ENCODE data around the gene HDAC4.
"Not testable (repeated sequence)": the region's sequence is repeated elsewhere in the genome, so short reads cannot be mapped to it uniquely, and the experiment has no call there.

Gene HDAC4

DNA sequence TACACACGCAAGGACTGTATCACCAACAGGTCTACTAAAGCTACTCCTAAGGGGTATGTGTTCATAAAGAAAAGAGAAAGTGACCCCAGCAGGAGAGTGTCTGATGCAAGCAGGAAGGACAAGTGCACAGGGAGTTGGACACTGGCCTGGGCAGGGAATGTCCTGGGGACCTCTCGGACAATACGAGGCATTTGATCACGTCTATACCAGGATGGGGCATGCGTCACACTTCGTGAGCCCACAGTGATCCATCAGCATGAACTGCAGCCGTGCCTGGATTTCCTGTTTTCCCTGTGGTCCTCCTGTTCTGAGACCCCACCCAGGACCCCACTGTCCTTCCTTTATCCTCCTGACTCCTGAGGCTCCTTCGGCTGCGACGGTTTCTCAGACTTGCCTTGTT lies 113.9 kb downstream of the HDAC4 start:
- Histone ChIP-seq H3K27ac (ENCODE audit: low read depth in 2 of 2, low read length in 2 of 2) (no peak overlapping the region), H3K9ac (ENCODE audit: low read depth in 1 of 2, low read length in 2 of 2) (no peak overlapping the region), H3K4me1 (ENCODE audit: control insufficient read depth in 2 of 2, insufficient read depth in 2 of 2, low read length in 2 of 2) (peaks cover 14 to 26% of the 10 kb centered on the region in 2 donors), H3K27me3 (ENCODE audit: control insufficient read depth in 2 of 2, insufficient read depth in 2 of 2, low read length in 2 of 2) (no peaks in the 10 kb centered on the region), H3K36me3 (ENCODE audit: control insufficient read depth in 2 of 2, insufficient read depth in 2 of 2, low read length in 2 of 2) (no peaks in the 10 kb centered on the region), H3K9me3 (ENCODE audit: control insufficient read depth in 2 of 2, low read length in 2 of 2) (no peaks in the 10 kb centered on the region), H3K4me3 (ENCODE audit: low read length in 2 of 2) (no peak overlapping the region)

DNA sequence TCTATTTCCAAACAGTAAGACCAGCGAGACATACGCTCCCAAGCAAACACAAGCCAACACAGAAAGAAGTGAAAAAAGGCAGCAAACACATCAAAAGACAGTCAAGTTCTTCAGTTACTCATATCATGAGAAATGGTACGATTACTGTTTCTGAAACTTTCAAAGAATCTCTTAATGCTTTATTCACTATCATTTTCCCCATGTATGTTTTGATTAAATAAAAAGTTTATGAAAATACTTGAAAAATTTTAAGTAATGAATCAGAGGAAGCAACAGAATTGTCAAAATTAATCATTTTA lies 114.9 kb downstream of the HDAC4 start:
- Histone ChIP-seq H3K27me3 (ENCODE audit: control insufficient read depth in 2 of 2, insufficient read depth in 2 of 2, low read length in 2 of 2) (no peaks in the 10 kb centered on the region), H3K27ac (ENCODE audit: low read depth in 2 of 2, low read length in 2 of 2) (no peak overlapping the region), H3K9me3 (ENCODE audit: control insufficient read depth in 2 of 2, low read length in 2 of 2) (no peaks in the 10 kb centered on the region), H3K9ac (ENCODE audit: low read depth in 1 of 2, low read length in 2 of 2) (no peak overlapping the region), H3K4me1 (ENCODE audit: control insufficient read depth in 2 of 2, insufficient read depth in 2 of 2, low read length in 2 of 2) (peaks cover 14 to 24% of the 10 kb centered on the region in 2 donors), H3K4me3 (ENCODE audit: low read length in 2 of 2) (no peak overlapping the region), H3K36me3 (ENCODE audit: control insufficient read depth in 2 of 2, insufficient read depth in 2 of 2, low read length in 2 of 2) (no peaks in the 10 kb centered on the region)

DNA sequence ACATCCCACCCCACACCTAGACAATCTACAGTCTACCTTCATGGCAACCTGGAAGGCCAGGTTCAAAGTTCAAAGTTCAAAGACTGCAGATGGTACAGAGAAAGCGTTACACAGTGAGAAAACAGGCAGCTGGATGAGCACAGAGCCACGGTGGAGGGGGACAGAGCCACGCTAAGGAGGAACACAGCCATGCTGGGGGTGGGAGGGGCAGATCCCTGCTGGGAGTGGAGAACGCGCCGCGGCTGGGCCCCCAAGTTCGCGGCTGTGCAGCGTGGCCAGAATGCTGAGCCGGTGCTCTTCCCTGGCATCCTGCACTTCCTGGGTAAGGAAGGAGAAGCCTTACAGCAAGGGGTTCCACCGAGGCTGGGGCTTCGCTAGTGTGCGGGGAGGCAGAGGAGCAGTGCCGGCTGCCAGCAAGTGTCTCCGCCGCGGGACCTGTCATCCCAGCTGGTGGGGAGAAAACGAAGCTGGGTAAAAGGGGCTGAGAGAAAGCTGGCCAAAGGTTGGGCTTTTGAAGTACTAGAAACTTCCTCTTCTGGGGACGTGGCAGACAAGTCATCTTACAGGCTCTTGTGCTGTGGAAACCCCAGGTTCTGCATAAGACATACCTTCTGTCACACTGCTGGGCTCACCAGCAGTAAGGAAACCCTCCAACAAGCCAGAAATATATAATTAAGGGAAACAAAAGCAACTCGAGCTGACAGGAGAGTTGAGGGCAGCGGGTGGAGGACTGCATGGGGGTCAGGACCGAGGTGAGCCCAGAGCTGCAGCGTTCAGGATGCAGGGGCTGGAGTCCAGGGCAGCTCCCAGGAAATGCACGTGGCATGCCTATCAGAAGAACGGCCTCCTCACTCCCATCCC lies 115.5 kb downstream of the HDAC4 start:
- Histone ChIP-seq H3K9me3 (ENCODE audit: control insufficient read depth in 2 of 2, low read length in 2 of 2) (no peaks in the 10 kb centered on the region), H3K9ac (ENCODE audit: low read depth in 1 of 2, low read length in 2 of 2) (peak overlapping the region; percentile 18 to 47), H3K36me3 (ENCODE audit: control insufficient read depth in 2 of 2, insufficient read depth in 2 of 2, low read length in 2 of 2) (no peaks in the 10 kb centered on the region), H3K27me3 (ENCODE audit: control insufficient read depth in 2 of 2, insufficient read depth in 2 of 2, low read length in 2 of 2) (no peaks in the 10 kb centered on the region), H3K4me3 (ENCODE audit: low read length in 2 of 2) (peak overlapping the region; percentile 57 to 58), H3K4me1 (ENCODE audit: control insufficient read depth in 2 of 2, insufficient read depth in 2 of 2, low read length in 2 of 2) (peaks cover 14 to 24% of the 10 kb centered on the region in 2 donors), H3K27ac (ENCODE audit: low read depth in 2 of 2, low read length in 2 of 2) (peak overlapping the region; percentile 46 to 49)

DNA sequence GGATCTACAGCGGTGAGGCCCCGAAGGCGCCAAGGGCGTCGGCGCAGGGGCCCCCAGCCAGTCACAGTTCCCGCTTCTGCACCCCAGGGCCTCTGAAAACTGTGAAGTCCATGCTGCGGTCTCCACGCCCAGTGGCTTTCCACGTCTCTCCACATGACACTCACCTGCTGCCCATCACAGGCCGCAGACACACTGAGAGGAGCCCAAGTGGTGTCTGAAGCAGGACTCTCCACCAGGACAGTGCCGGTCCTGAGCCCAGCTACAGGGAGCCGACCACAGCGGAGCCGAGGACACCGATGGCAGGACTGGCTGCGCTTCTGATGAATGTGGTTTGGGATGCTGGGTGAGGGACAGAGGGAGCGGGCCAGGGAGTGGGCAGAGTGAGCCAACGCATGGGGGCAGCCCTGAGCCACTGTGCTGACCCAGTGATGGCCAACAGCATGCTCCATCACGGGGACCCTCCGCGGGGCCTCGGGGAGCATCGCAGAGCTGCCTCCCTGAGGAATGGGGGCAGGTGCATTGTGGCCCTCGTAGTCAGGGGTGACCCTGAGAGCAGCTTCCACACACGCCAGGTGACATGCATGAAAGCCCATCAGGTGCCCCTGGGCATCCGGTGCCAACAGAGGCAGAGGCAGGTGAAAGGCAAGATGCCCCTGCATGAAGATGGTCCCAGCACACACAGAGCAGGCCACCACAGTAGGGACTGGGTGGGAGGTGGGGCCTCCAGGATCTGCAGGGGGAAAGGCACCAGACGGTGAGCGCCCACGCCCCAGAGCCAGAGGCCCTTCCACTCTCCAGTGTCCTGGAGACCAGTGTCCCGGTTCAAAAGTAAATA lies 116.6 kb downstream of the HDAC4 start:
- Histone ChIP-seq H3K27me3 (ENCODE audit: control insufficient read depth in 2 of 2, insufficient read depth in 2 of 2, low read length in 2 of 2) (no peaks in the 10 kb centered on the region), H3K9ac (ENCODE audit: low read depth in 1 of 2, low read length in 2 of 2) (no peak overlapping the region), H3K4me1 (ENCODE audit: control insufficient read depth in 2 of 2, insufficient read depth in 2 of 2, low read length in 2 of 2) (peaks cover 19 to 25% of the 10 kb centered on the region in 2 donors), H3K4me3 (ENCODE audit: low read length in 2 of 2) (no peak overlapping the region), H3K27ac (ENCODE audit: low read depth in 2 of 2, low read length in 2 of 2) (no peak overlapping the region), H3K9me3 (ENCODE audit: control insufficient read depth in 2 of 2, low read length in 2 of 2) (no peaks in the 10 kb centered on the region), H3K36me3 (ENCODE audit: control insufficient read depth in 2 of 2, insufficient read depth in 2 of 2, low read length in 2 of 2) (peaks cover 0 to 2% of the 10 kb centered on the region in 2 donors)

DNA sequence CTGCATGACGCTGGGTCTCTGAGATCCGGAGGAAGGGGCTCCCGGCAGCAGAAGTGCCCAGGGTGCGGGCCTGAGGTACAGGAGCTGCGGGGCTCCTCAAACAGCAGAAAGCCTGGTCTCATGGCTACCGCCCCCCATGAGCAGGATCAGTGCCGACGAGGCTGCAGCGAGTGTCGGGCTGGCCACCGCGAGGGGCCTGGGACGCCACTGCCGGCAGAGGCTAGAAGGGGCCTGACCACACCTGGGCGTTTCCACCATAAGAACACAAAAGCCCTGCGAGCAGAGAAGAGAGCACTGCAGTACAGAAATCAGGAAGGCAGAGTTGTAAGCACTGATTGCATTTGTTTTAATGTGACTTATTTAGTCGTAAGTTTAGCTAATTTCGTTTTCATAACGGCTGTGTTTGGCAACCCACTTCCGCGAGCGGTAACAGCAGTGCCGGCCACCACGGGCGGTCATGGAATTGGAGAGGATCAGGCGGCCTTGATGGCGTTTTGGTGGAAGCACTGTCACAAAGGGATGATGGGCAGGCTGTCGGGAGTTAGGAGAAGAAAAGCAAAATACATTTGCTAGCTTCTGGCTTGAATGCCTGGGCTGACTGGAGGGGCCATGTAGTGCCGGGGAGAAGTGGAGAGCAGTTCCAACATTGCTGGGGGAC lies 117.4 kb downstream of the HDAC4 start:
- Histone ChIP-seq H3K27me3 (ENCODE audit: control insufficient read depth in 2 of 2, insufficient read depth in 2 of 2, low read length in 2 of 2) (no peaks in the 10 kb centered on the region), H3K27ac (ENCODE audit: low read depth in 2 of 2, low read length in 2 of 2) (no peak overlapping the region), H3K9ac (ENCODE audit: low read depth in 1 of 2, low read length in 2 of 2) (no peak overlapping the region), H3K36me3 (ENCODE audit: control insufficient read depth in 2 of 2, insufficient read depth in 2 of 2, low read length in 2 of 2) (peaks cover 0 to 2% of the 10 kb centered on the region in 2 donors), H3K4me1 (ENCODE audit: control insufficient read depth in 2 of 2, insufficient read depth in 2 of 2, low read length in 2 of 2) (peaks cover 19 to 20% of the 10 kb centered on the region in 2 donors), H3K4me3 (ENCODE audit: low read length in 2 of 2) (no peak overlapping the region), H3K9me3 (ENCODE audit: control insufficient read depth in 2 of 2, low read length in 2 of 2) (no peaks in the 10 kb centered on the region)

DNA sequence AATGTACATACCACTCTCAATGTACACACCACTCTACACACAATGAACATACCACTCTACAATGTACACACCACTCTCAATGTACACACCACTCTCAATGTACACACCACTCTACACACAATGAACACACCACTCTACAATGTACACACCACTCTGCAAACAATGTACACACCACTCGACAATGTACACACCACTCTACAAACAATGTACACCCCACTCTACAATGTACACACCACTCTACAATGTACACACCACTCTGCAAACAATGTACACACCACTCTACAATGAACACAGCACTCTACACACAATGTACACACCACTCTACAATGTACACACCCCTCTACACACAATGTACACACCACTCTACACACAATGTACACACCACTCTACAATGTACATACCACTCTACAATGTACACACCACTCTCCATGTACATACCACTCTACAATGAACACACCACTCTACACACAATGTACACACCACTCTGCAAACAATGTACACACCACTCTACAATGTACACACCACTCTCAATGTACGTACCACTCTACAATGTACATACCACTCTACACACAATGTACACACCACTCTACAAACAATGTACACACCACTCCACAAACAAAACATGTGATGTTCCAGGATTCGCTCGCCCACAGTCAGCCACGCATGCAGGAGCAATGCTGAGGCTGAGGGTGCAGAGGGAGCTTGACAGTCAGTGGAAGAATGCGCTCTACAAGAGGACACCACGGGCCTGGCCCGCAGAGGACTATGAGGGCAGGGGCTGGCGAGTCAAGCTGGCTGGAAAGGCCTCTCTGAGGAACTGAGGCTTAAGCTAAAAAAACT lies 118.2 kb downstream of the HDAC4 start:
- Histone ChIP-seq H3K4me1 (ENCODE audit: control insufficient read depth in 2 of 2, insufficient read depth in 2 of 2, low read length in 2 of 2) (peaks cover 17 to 20% of the 10 kb centered on the region in 2 donors), H3K9me3 (ENCODE audit: control insufficient read depth in 2 of 2, low read length in 2 of 2) (no peaks in the 10 kb centered on the region)

DNA sequence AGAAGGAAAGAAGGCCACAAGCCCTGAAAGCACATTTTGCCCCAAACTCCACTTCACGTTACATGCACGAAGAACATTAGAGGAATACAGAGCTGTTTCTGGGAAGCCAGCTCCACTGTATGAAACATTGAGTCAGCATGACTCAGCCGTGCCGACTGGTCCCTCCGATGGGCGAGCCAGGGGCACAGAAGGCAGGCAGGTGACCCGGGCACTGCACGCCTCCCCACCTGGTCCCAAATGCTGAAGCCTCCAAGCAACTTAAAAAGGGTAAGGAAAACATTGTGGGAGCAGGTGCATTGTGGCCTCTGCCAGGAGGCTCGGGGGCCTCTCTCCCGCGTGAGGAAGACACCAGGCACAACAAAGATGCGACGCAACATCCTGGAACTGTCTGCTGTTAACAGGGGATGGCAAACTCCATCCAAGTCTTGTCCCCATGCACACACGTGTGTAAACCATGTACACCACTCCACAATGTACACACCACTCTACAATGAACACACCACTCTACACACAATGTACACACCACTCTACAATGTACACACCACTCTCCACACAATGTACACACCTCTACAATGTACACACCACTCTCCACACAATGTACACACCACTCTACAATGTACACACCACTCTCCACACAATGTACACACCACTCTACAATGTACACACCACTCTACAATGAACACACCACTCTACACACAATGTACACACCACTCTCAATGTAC lies 120.4 kb downstream of the HDAC4 start:
- H3K27ac ChIP-seq (ENCODE audit: low read depth in 2 of 2, low read length in 2 of 2); H3K4me3 ChIP-seq (ENCODE audit: low read length in 2 of 2); H3K36me3 ChIP-seq (ENCODE audit: control insufficient read depth in 2 of 2, insufficient read depth in 2 of 2, low read length in 2 of 2); H3K27me3 ChIP-seq (ENCODE audit: control insufficient read depth in 2 of 2, insufficient read depth in 2 of 2, low read length in 2 of 2); H3K9ac ChIP-seq (ENCODE audit: low read depth in 1 of 2, low read length in 2 of 2); H3K9me3 ChIP-seq (ENCODE audit: control insufficient read depth in 2 of 2, low read length in 2 of 2): not testable (repeated sequence)
- H3K4me1 ChIP-seq (ENCODE audit: control insufficient read depth in 2 of 2, insufficient read depth in 2 of 2, low read length in 2 of 2), result peaks cover 18 to 27% of the 10 kb centered on the region in 2 donors

More for the DNA sequence above, 118.2 kb downstream of the HDAC4 start:
- Histone ChIP-seq H3K9ac (ENCODE audit: low read depth in 1 of 2, low read length in 2 of 2) (no peak overlapping the region), H3K27ac (ENCODE audit: low read depth in 2 of 2, low read length in 2 of 2) (no peak overlapping the region), H3K36me3 (ENCODE audit: control insufficient read depth in 2 of 2, insufficient read depth in 2 of 2, low read length in 2 of 2) (peaks cover 0 to 2% of the 10 kb centered on the region in 2 donors), H3K4me3 (ENCODE audit: low read length in 2 of 2) (no peak overlapping the region), H3K27me3 (ENCODE audit: control insufficient read depth in 2 of 2, insufficient read depth in 2 of 2, low read length in 2 of 2) (no peaks in the 10 kb centered on the region)

DNA sequence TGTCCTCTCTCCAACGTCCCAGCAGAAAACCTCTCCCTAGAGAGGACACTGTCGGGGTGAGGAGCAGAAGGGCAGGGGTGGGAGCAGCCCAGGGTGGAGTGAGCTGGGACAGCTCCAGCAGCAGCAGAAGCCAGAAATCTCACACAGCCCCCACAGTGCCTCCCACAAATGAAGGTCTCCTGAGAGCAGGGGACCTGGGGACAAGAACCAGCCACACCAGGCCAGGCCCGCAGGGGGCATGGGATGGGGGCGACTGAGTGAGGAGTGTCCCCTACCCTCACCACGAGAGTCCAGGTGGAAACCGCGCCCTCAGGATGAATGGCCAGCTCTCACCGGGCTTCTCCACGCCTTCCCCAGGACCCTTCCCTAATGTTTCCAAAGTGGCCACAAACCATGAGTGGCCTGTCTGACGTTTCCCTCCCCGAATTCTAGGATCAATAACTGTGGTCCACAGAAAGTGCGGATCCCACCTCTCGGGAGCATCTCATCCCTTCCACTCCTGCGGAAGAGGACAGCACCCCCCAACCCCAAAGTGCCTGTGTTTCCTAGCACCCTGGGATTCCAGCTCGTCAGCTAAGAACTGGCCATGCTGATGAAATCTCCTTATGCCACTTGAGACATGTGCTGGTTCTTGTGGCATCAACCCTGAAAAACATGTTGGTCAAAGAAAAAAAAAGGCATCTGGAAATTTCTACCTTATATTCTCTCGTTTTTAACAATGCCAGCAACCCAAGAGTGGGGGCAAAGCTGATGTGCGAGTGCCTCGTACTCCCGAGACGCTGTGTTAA lies 121.1 kb downstream of the HDAC4 start:
- Histone ChIP-seq H3K9ac (ENCODE audit: low read depth in 1 of 2, low read length in 2 of 2) (no peak overlapping the region), H3K4me1 (ENCODE audit: control insufficient read depth in 2 of 2, insufficient read depth in 2 of 2, low read length in 2 of 2) (peaks cover 22 to 24% of the 10 kb centered on the region in 2 donors), H3K27ac (ENCODE audit: low read depth in 2 of 2, low read length in 2 of 2) (peak overlapping the region in 1 of 2 donors; percentile 9)

More for the DNA sequence above, 121.1 kb downstream of the HDAC4 start:
- peaks cover 0 to 2% of the 10 kb centered on the region in 2 donors for H3K36me3 ChIP-seq (ENCODE audit: control insufficient read depth in 2 of 2, insufficient read depth in 2 of 2, low read length in 2 of 2)
- H3K27me3 ChIP-seq (ENCODE audit: control insufficient read depth in 2 of 2, insufficient read depth in 2 of 2, low read length in 2 of 2), result no peaks in the 10 kb centered on the region
- H3K4me3 ChIP-seq (ENCODE audit: low read length in 2 of 2), result no peak overlapping the region
- no peaks in the 10 kb centered on the region for H3K9me3 ChIP-seq (ENCODE audit: control insufficient read depth in 2 of 2, low read length in 2 of 2)
